MM.1S (cell line): Measurements from ENCODE around the gene NOXA1.

Experiments
- DNase-seq: peaks from one replicate; pipeline ENCODE4 v3.0.0-alpha.2; 2015
- H2AFZ ChIP-seq: fragments of 300-600 bp; sonication (generic); 2 replicates; pipeline ENCODE4 v1.6.0; 2016; ENCODE audit warnings: antibody characterized with exemption, low read length
- H3F3A ChIP-seq: fragments of 300-600 bp; sonication (generic); 2 replicates; pipeline ENCODE4 v1.6.1; 2016; ENCODE audit warnings: mild to moderate bottlenecking, antibody characterized with exemption, low read length, moderate library complexity, mixed read lengths; ENCODE audit not compliant: insufficient read depth
- H3K27ac ChIP-seq: fragments of 300-600 bp; sonication (generic); 2 replicates; pipeline ENCODE4 v1.5.1; 2016; ENCODE audit warnings: mild to moderate bottlenecking, low read length
- H3K27me3 ChIP-seq: fragments of 300-600 bp; sonication (generic); replicated peaks from 2 replicates; pipeline ENCODE4 v1.6.0; 2016; ENCODE audit warnings: low read length; ENCODE audit not compliant: insufficient read depth
- H3K36me3 ChIP-seq: fragments of 300-600 bp; sonication (generic); replicated peaks from 2 replicates; pipeline ENCODE4 v1.6.1; 2016; ENCODE audit warnings: mild to moderate bottlenecking, low read length, mixed read lengths; ENCODE audit not compliant: insufficient read depth
- H3K4me1 ChIP-seq: fragments of 300-600 bp; sonication (generic); 2 replicates; pipeline ENCODE4 v1.6.1; 2016; ENCODE audit warnings: low read length, mixed read lengths
- H3K4me2 ChIP-seq: fragments of 300-600 bp; sonication (generic); 2 replicates; pipeline ENCODE4 v1.6.0; 2016; ENCODE audit warnings: low read depth, low read length
- H3K4me3 ChIP-seq: fragments of 300-600 bp; sonication (generic); 2 replicates; pipeline ENCODE4 v1.5.1; 2016; ENCODE audit warnings: low read length, mixed read lengths
- H3K79me2 ChIP-seq: fragments of 300-600 bp; sonication (generic); 2 replicates; pipeline ENCODE4 v1.6.1; 2016; ENCODE audit warnings: mixed run types, low read length, mixed read lengths
- H3K9ac ChIP-seq: fragments of 300-600 bp; sonication (generic); 2 replicates; pipeline ENCODE4 v1.6.1; 2016; ENCODE audit warnings: low read length, mixed read lengths
- H3K9me2 ChIP-seq: fragments of 300-600 bp; sonication (generic); replicated peaks from 2 replicates; pipeline ENCODE4 v1.6.1; 2016; ENCODE audit warnings: mild to moderate bottlenecking, low read length, mixed read lengths; ENCODE audit not compliant: insufficient read depth
- H3K9me3 ChIP-seq: fragments of 300-600 bp; sonication (generic); replicated peaks from 2 replicates; pipeline ENCODE4 v1.6.1; 2016; ENCODE audit warnings: mild to moderate bottlenecking, low read length, mixed read lengths; ENCODE audit not compliant: insufficient read depth
- H4K20me1 ChIP-seq: fragments of 300-600 bp; sonication (generic); 2 replicates; pipeline ENCODE4 v1.6.1; 2016; ENCODE audit warnings: mild to moderate bottlenecking, low read length, moderate library complexity, mixed read lengths; ENCODE audit not compliant: insufficient read depth
- CTCF ChIP-seq: fragments of 300-600 bp; sonication (generic); IDR thresholded peaks from 2 replicates; pipeline ENCODE4 v1.5.1; 2016; ENCODE audit warnings: antibody characterized with exemption, low read length, mixed read lengths
- EZH2 ChIP-seq: fragments of 300-600 bp; sonication (generic); optimal IDR thresholded peaks from 2 replicates; pipeline ENCODE3; 2017; ENCODE audit warnings: low read depth, mild to moderate bottlenecking, antibody characterized with exemption, low read length, mixed read lengths
- EZH2phosphoT487 ChIP-seq: fragments of 300-600 bp; sonication (generic); IDR thresholded peaks from 2 replicates; pipeline ENCODE4 v1.6.1; 2018; ENCODE audit warnings: antibody characterized with exemption, low read length

NOXA1 gene

GRCh38 chr9:137454145-137454596, 31.0 kb downstream of the NOXA1 start:
- no peaks in the 10 kb centered on the region for H3K27me3 ChIP-seq
- no peaks in the 10 kb centered on the region for H3K9me3 ChIP-seq
- TF ChIP-seq EZH2 (no peak), EZH2phosphoT487 (no peak), CTCF (no peak)
- peaks cover 5% of the 10 kb centered on the region; the same call in 1 of the 2 replicates for H3K79me2 ChIP-seq
- peak overlapping the region; percentile 61 for H3K4me3 ChIP-seq
- H3K4me2 ChIP-seq, result peak overlapping the region; percentile 90
- H3K9me2 ChIP-seq, result no peaks in the 10 kb centered on the region
- no peaks in the 10 kb centered on the region for H3F3A ChIP-seq
- no peaks in the 10 kb centered on the region for H4K20me1 ChIP-seq
- peak; percentile 33 for DNase-seq
- peaks cover 8% of the 10 kb centered on the region; the same call in 1 of the 2 replicates for H3K4me1 ChIP-seq
- peak overlapping the region; percentile 81 for H2AFZ ChIP-seq
- peak overlapping the region; percentile 52; the same call in 1 of the 2 replicates for H3K9ac ChIP-seq
- no peaks in the 10 kb centered on the region; the same call in 1 of the 2 replicates for H3K36me3 ChIP-seq
- H3K27ac ChIP-seq, result no peak overlapping the region

GRCh38 chr9:137454597-137455358, 31.6 kb downstream of the NOXA1 start:
- peaks cover 11% of the 10 kb centered on the region; the same call in 1 of the 2 replicates for H3K4me1 ChIP-seq
- H3K9me2 ChIP-seq, result no peaks in the 10 kb centered on the region
- no peaks in the 10 kb centered on the region for H3K9me3 ChIP-seq
- peak overlapping the region; percentile 90 for H3K4me2 ChIP-seq
- peak overlapping the region; percentile 52; the same call in 1 of the 2 replicates for H3K9ac ChIP-seq
- peak overlapping the region; percentile 61 for H3K4me3 ChIP-seq
- H3F3A ChIP-seq, result no peaks in the 10 kb centered on the region
- no peaks in the 10 kb centered on the region; the same call in 1 of the 2 replicates for H3K36me3 ChIP-seq
- TF ChIP-seq EZH2 (no peak), EZH2phosphoT487 (no peak), CTCF (no peak)
- DNase-seq, result no peak
- peaks cover 5% of the 10 kb centered on the region; the same call in 1 of the 2 replicates for H3K79me2 ChIP-seq
- no peak overlapping the region for H3K27ac ChIP-seq
- H3K27me3 ChIP-seq, result no peaks in the 10 kb centered on the region
- peak overlapping the region; percentile 81 for H2AFZ ChIP-seq
- H4K20me1 ChIP-seq, result no peaks in the 10 kb centered on the region

GRCh38 chr9:137455359-137455991, 32.3 kb downstream of the NOXA1 start:
- no peak overlapping the region for H3K27ac ChIP-seq
- no peak overlapping the region for H3K4me2 ChIP-seq
- H3K9me3 ChIP-seq, result no peaks in the 10 kb centered on the region
- H4K20me1 ChIP-seq, result no peaks in the 10 kb centered on the region
- H3K27me3 ChIP-seq, result no peaks in the 10 kb centered on the region
- H3K4me1 ChIP-seq, result peaks cover 12% of the 10 kb centered on the region; the same call in 1 of the 2 replicates
- H2AFZ ChIP-seq, result no peak overlapping the region
- H3F3A ChIP-seq, result no peaks in the 10 kb centered on the region
- H3K79me2 ChIP-seq, result peaks cover 5% of the 10 kb centered on the region; the same call in 1 of the 2 replicates
- DNase-seq, result no peak
- no peak overlapping the region for H3K9ac ChIP-seq
- H3K4me3 ChIP-seq, result no peak overlapping the region
- H3K36me3 ChIP-seq, result no peaks in the 10 kb centered on the region; the same call in 1 of the 2 replicates
- TF ChIP-seq EZH2 (no peak), EZH2phosphoT487 (no peak), CTCF (no peak)
- H3K9me2 ChIP-seq, result no peaks in the 10 kb centered on the region
